Progenitor cell of endocrine pancreas (in vitro differentiated cells): ENCODE data around the gene TMEM80. TPM values are rescaled to one million over a fixed set of nuclear protein-coding genes. Genes with fewer than 3 reads are reported as not detected.
"Not testable (repeated sequence)": the region's sequence is repeated elsewhere in the genome, so short reads cannot be mapped to it uniquely, and the experiment has no call there.

Experiments used
- DNase-seq: peaks from one replicate; pipeline ENCODE4 v3.0.0; 2021; ENCODE audit warnings: low spot score; ENCODE audit not compliant: unreplicated experiment
- H3K27ac Mint-ChIP-seq: 2 replicates; pipeline ENCODE4 v1.8.0; 2021; ENCODE audit warnings: mild to moderate bottlenecking, moderate library complexity, mixed read lengths
- H3K27me3 Mint-ChIP-seq: 2 replicates; pipeline ENCODE4 v1.8.0; 2021; ENCODE audit warnings: mixed read lengths
- H3K36me3 Mint-ChIP-seq: 2 replicates; pipeline ENCODE4 v1.8.0; 2022; ENCODE audit warnings: mixed read lengths; ENCODE audit not compliant: insufficient read depth
- H3K4me1 Mint-ChIP-seq: 2 replicates; pipeline ENCODE4 v1.8.0; 2021; ENCODE audit warnings: low read depth, mixed read lengths
- H3K4me3 Mint-ChIP-seq: 2 replicates; pipeline ENCODE4 v1.8.0; 2021; ENCODE audit warnings: low read depth, mild to moderate bottlenecking, moderate library complexity, mixed read lengths
- H3K9me3 Mint-ChIP-seq: 2 replicates; pipeline ENCODE4 v1.8.0; 2021; ENCODE audit warnings: low read depth, mixed read lengths
- total RNA-seq: library from RNA; stranded (reverse); gene quantifications from 2 replicates; pipeline ENCODE4 v1.2.1, GENCODE V29; 2021
- TF ChIP-seq, protein P1 (sequence below): fragments of 200-600 bp; sonication (generic); IDR thresholded peaks from one replicate; pipeline ENCODE4 v1.5.0; 2021; ENCODE audit warnings: antibody characterized with exemption, mild to moderate bottlenecking; ENCODE audit not compliant: unreplicated experiment

Gene TMEM80
- total RNA-seq, 1 donor from 2014 or later, result 32.6 TPM

DNA sequence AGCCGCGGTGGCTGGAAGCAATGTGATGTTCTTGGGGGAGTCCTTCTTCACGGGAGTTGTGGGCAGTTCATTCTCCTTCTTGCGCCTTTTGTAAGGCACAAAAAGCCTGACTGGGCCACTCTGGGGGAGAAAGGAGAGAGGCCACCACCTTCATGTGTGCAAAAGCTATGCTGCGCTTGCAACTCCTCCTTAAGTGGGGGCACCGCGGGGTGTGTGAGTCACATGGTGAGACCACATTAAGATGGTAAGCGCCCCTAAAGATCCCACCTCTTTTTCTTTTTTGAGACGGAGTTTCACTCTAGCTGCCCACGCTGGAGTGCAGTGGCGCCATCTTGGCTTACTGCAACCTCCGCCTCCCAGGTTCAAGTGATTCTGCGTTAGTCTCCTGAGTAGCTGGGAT, 14.6 kb upstream of the TMEM80 start:
- Mint-ChIP-seq H3K4me3 (no peak overlapping the region), H3K27ac (no peak overlapping the region), H3K9me3 (no peaks in the 10 kb centered on the region), H3K4me1 (no peaks in the 10 kb centered on the region), H3K27me3 (no peaks in the 10 kb centered on the region), H3K36me3 (peaks cover 30% of the 10 kb centered on the region)
- TF ChIP-seq, protein P1, sequence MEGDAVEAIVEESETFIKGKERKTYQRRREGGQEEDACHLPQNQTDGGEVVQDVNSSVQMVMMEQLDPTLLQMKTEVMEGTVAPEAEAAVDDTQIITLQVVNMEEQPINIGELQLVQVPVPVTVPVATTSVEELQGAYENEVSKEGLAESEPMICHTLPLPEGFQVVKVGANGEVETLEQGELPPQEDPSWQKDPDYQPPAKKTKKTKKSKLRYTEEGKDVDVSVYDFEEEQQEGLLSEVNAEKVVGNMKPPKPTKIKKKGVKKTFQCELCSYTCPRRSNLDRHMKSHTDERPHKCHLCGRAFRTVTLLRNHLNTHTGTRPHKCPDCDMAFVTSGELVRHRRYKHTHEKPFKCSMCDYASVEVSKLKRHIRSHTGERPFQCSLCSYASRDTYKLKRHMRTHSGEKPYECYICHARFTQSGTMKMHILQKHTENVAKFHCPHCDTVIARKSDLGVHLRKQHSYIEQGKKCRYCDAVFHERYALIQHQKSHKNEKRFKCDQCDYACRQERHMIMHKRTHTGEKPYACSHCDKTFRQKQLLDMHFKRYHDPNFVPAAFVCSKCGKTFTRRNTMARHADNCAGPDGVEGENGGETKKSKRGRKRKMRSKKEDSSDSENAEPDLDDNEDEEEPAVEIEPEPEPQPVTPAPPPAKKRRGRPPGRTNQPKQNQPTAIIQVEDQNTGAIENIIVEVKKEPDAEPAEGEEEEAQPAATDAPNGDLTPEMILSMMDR, result no peak
- DNase-seq, result no peak

DNA sequence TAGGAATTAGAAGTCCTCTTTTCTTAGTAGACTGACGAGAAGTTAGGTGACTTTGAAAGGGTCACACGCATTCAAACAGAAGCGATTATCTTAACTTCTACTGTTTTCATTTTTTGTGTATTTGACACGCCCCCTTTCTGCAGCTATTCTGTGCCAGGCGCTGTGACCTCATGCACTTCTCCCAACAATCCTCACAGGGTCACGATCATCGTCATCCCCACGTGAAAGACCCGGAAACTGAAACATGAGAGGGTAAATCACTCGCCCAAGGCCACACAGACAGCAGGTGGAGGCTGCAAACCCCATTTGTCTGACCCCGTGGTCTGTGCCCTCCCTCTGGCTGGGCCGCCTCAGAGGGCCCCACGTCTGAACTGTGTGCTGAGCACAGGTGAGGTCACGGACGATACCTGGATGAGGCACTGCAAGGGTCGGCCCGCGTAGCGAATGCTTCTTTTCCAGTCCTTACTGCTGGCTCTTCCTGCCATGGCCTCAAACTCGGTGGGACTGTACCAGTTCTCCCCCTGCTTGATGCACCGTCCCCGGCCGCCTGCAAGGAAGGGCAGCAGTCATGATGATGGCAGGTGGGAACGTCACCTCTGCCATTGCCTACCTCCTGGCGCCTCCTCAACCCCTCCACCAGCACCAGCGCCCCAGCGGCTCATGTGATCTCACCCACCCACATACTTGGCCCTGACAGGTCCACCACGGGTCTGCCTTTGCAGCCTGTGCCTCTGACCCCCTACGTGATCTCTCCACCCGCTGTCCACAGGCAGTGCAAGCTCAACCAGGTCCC, 9.0 kb upstream of the TMEM80 start:
- H3K4me3 Mint-ChIP-seq, result no peak overlapping the region
- H3K27ac Mint-ChIP-seq, result no peak overlapping the region
- TF ChIP-seq, protein P1, result no peak
- no peak for DNase-seq
- H3K27me3 Mint-ChIP-seq, result no peaks in the 10 kb centered on the region
- H3K9me3 Mint-ChIP-seq, result no peaks in the 10 kb centered on the region
- H3K4me1 Mint-ChIP-seq, result no peaks in the 10 kb centered on the region
- peaks cover 35% of the 10 kb centered on the region for H3K36me3 Mint-ChIP-seq

- Mint-ChIP-seq H3K27ac (no peak overlapping the region), H3K36me3 (peaks cover 29% of the 10 kb centered on the region), H3K9me3 (no peaks in the 10 kb centered on the region)
Measured at GRCh38 chr11:687751-688150, 7.9 kb upstream of the TMEM80 start.

GRCh38 chr11:688681-689080, 6.9 kb upstream of the TMEM80 start:
- Mint-ChIP-seq H3K27ac (no peak overlapping the region), H3K36me3 (peaks cover 22% of the 10 kb centered on the region), H3K4me3 (no peak overlapping the region), H3K4me1 (peaks cover 13% of the 10 kb centered on the region), H3K27me3 (no peaks in the 10 kb centered on the region), H3K9me3 (no peaks in the 10 kb centered on the region)
- TF ChIP-seq, protein P1, result no peak
- DNase-seq, result no peak

More at GRCh38 chr11:687751-688150, 7.9 kb upstream of the TMEM80 start:
- Mint-ChIP-seq H3K4me1 (peaks cover 6% of the 10 kb centered on the region), H3K27me3 (no peaks in the 10 kb centered on the region), H3K4me3 (no peak overlapping the region)
- no peak for DNase-seq
- TF ChIP-seq, protein P1, result no peak

- peaks cover 17% of the 10 kb centered on the region for H3K36me3 Mint-ChIP-seq
Measured at GRCh38 chr11:689625-690024, 6.0 kb upstream of the TMEM80 start.

DNA sequence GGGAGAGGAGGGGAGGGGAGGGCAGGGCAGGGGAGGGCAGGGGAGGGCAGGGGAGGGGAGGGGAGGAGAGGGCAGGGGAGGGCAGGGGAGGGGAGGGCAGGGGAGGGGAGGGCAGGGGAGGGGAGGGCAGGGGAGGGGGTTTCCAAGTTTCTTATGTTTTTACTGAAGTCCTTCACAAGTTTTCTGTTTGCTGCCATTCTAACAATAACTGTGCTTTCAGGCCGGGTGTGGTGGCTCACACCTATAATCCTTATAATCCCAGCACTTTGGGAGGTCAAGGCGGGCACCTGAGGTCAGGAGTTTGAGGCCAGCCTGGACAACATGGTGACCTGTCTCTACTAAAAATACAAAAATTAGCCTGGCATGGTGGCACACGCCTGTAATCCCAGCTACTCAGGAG, 5.4 kb upstream of the TMEM80 start:
- not testable (repeated sequence) for H3K4me3 Mint-ChIP-seq, DNase-seq, H3K9me3 Mint-ChIP-seq, H3K27me3 Mint-ChIP-seq, H3K27ac Mint-ChIP-seq
- Mint-ChIP-seq H3K4me1 (peaks cover 13% of the 10 kb centered on the region), H3K36me3 (peaks cover 17% of the 10 kb centered on the region)

More at GRCh38 chr11:689625-690024, 6.0 kb upstream of the TMEM80 start:
- DNase-seq, result no peak
- Mint-ChIP-seq H3K27me3 (no peaks in the 10 kb centered on the region), H3K4me3 (no peak overlapping the region), H3K27ac (peak overlapping the region; percentile 37), H3K4me1 (peaks cover 13% of the 10 kb centered on the region), H3K9me3 (no peaks in the 10 kb centered on the region)
- TF ChIP-seq, protein P1, result no peak
